H9 (cell line): ENCODE data around the gene ISG15. TPM values are rescaled to one million over a fixed set of nuclear protein-coding genes. Genes with fewer than 3 reads are reported as not detected.

Source experiments
- DNase-seq: peaks from one replicate; pipeline ENCODE4 v3.0.0-alpha.2; 2017
- H2AFZ ChIP-seq: one replicate; pipeline ENCODE4 v1.6.1; 2013; ENCODE audit warnings: mild to moderate bottlenecking, low read length, control low read depth, moderate library complexity
- H2AK5ac ChIP-seq: 2 replicates; pipeline ENCODE4 v1.6.1; 2013; ENCODE audit warnings: low read length, control low read depth, mixed read lengths; ENCODE audit not compliant: insufficient read length
- H2BK120ac ChIP-seq: one replicate; pipeline ENCODE4 v1.6.1; 2013; ENCODE audit warnings: low read depth, mild to moderate bottlenecking, low read length, control low read depth, inconsistent platforms; ENCODE audit not compliant: poor library complexity, severe bottlenecking
- H2BK12ac ChIP-seq: 2 replicates; pipeline ENCODE4 v1.6.1; 2013; ENCODE audit warnings: low read length, control low read depth, mixed read lengths, low read depth; ENCODE audit not compliant: insufficient read length
- H2BK15ac ChIP-seq: 2 replicates; pipeline ENCODE4 v1.6.1; 2013; ENCODE audit warnings: low read depth, low read length, control low read depth
- H2BK20ac ChIP-seq: one replicate; pipeline ENCODE4 v1.6.1; 2013; ENCODE audit warnings: low read depth, mild to moderate bottlenecking, low read length, control low read depth, inconsistent platforms; ENCODE audit not compliant: poor library complexity, severe bottlenecking
- H2BK5ac ChIP-seq: 2 replicates; pipeline ENCODE4 v1.6.1; 2013; ENCODE audit warnings: low read length, control low read depth, mixed read lengths; ENCODE audit not compliant: insufficient read length
- H3K14ac ChIP-seq: 2 replicates; pipeline ENCODE4 v1.6.1; 2013; ENCODE audit warnings: low read length, control low read depth; ENCODE audit not compliant: insufficient read depth
- H3K18ac ChIP-seq: 2 replicates; pipeline ENCODE4 v1.6.1; 2013; ENCODE audit warnings: low read depth, mild to moderate bottlenecking, mixed read lengths, low read length, control low read depth; ENCODE audit not compliant: insufficient read length
- H3K23ac ChIP-seq: 2 replicates; pipeline ENCODE4 v1.6.1; 2013; ENCODE audit warnings: low read length, control low read depth, mixed read lengths, low read depth; ENCODE audit not compliant: insufficient read length
- H3K23me2 ChIP-seq: 2 replicates; pipeline ENCODE4 v1.6.1; 2013; ENCODE audit warnings: low read depth, mild to moderate bottlenecking, mixed read lengths, low read length, control low read depth; ENCODE audit not compliant: insufficient read length, poor library complexity, severe bottlenecking
- H3K27ac ChIP-seq: 2 replicates; pipeline ENCODE4 v1.5.1; 2013; ENCODE audit warnings: low read length, control low read depth, mixed read lengths, low read depth; ENCODE audit not compliant: insufficient read length
- H3K27me3 ChIP-seq: 2 replicates; pipeline ENCODE4 v1.6.1; 2013; ENCODE audit warnings: low read length, control low read depth, inconsistent platforms; ENCODE audit not compliant: insufficient read depth
- H3K4ac ChIP-seq: 2 replicates; pipeline ENCODE4 v1.6.1; 2013; ENCODE audit warnings: low read depth, mild to moderate bottlenecking, control low read depth, inconsistent platforms, low read length, moderate library complexity
- H3K4me1 ChIP-seq: 2 replicates; pipeline ENCODE4 v1.6.1; 2013; ENCODE audit warnings: low read length, control low read depth, inconsistent platforms; ENCODE audit not compliant: insufficient read depth
- H3K4me2 ChIP-seq: 2 replicates; pipeline ENCODE4 v1.6.1; 2013; ENCODE audit warnings: low read length, control low read depth, mixed read lengths; ENCODE audit not compliant: insufficient read length, insufficient read depth
- H3K56ac ChIP-seq: 2 replicates; pipeline ENCODE4 v1.6.1; 2013; ENCODE audit warnings: low read depth, mild to moderate bottlenecking, mixed read lengths, low read length, control low read depth; ENCODE audit not compliant: insufficient read length
- H3K79me1 ChIP-seq: 2 replicates; pipeline ENCODE4 v1.6.1; 2013; ENCODE audit warnings: low read depth, mild to moderate bottlenecking, moderate library complexity, low read length, control low read depth, inconsistent platforms; ENCODE audit not compliant: insufficient read depth, poor library complexity, severe bottlenecking
- H3K79me2 ChIP-seq: 2 replicates; pipeline ENCODE4 v1.6.1; 2013; ENCODE audit warnings: low read length, control low read depth, inconsistent platforms; ENCODE audit not compliant: insufficient read depth
- H3K9ac ChIP-seq: 2 replicates; pipeline ENCODE4 v1.6.1; 2013; ENCODE audit warnings: low read length, control low read depth, mixed read lengths; ENCODE audit not compliant: insufficient read length; ENCODE audit errors: extremely low read depth
- H3K9me3 ChIP-seq: one replicate; pipeline ENCODE4 v1.6.1; 2013; ENCODE audit warnings: low read depth, low read length, inconsistent platforms; ENCODE audit not compliant: control insufficient read depth
- H3T11ph ChIP-seq: one replicate; pipeline ENCODE4 v1.6.1; 2013; ENCODE audit warnings: mild to moderate bottlenecking, low read length, control low read depth, inconsistent platforms
- H4K20me1 ChIP-seq: one replicate; pipeline ENCODE4 v1.6.1; 2013; ENCODE audit not compliant: control insufficient read depth, insufficient read length, insufficient read depth
- H4K5ac ChIP-seq: 2 replicates; pipeline ENCODE4 v1.6.1; 2013; ENCODE audit warnings: low read depth, mild to moderate bottlenecking, mixed read lengths, low read length, control low read depth; ENCODE audit not compliant: insufficient read length
- H4K8ac ChIP-seq: replicated peaks from 2 replicates; pipeline ENCODE4 v1.6.1; 2013; ENCODE audit warnings: low read length, control low read depth, mixed read lengths, low read depth; ENCODE audit not compliant: insufficient read length
- H4K91ac ChIP-seq: 2 replicates; pipeline ENCODE4 v1.6.1; 2013; ENCODE audit warnings: low read depth, mild to moderate bottlenecking, moderate library complexity, mixed read lengths, low read length, control low read depth; ENCODE audit not compliant: insufficient read length
- H3K27ac Mint-ChIP-seq, 3 experiments: 2 replicates in 2 of 3; 3 replicates in 1 of 3; pipeline ENCODE4 v1.8.0; 2020 to 2021; ENCODE audit warnings: mixed read lengths in 3 of 3, mild to moderate bottlenecking in 1 of 3, moderate library complexity in 1 of 3
- H3K27me3 Mint-ChIP-seq: 2 replicates; pipeline ENCODE4 v1.8.0; 2021; ENCODE audit warnings: low read depth, mild to moderate bottlenecking, moderate library complexity, mixed read lengths
- H3K36me3 Mint-ChIP-seq, 3 experiments: 2 replicates in 2 of 3; 3 replicates in 1 of 3; pipeline ENCODE4 v1.8.0; 2020 to 2021; ENCODE audit warnings: low read depth in 3 of 3, mixed read lengths in 3 of 3; ENCODE audit not compliant: insufficient read depth in 1 of 3
- H3K4me1 Mint-ChIP-seq, 2 experiments: 2 replicates each; pipeline ENCODE4 v1.8.0; 2020; ENCODE audit warnings: mixed read lengths in 2 of 2
- H3K4me3 Mint-ChIP-seq, 2 experiments: 2 replicates in 1 of 2; 3 replicates in 1 of 2; pipeline ENCODE4 v1.8.0; 2020 to 2021; ENCODE audit warnings: mild to moderate bottlenecking in 2 of 2, mixed read lengths in 2 of 2, moderate library complexity in 1 of 2
- H3K9me3 Mint-ChIP-seq, 2 experiments: 2 replicates in 1 of 2; 3 replicates in 1 of 2; pipeline ENCODE4 v1.8.0; 2020; ENCODE audit warnings: mild to moderate bottlenecking in 2 of 2, mixed read lengths in 2 of 2, moderate library complexity in 1 of 2
- WGBS: extraction: QIAGEN DNeasy Blood & Tissue Kit; methylation state at CpG from one replicate; pipeline ENCODE4 v1.1.7; 2013; ENCODE audit warnings: missing lambda C conversion rate, low lambda C conversion rate, mixed read lengths; ENCODE audit not compliant: insufficient read length; ENCODE audit errors: extremely low coverage; 5-methylcytosine and 5-hydroxymethylcytosine counted together
- total RNA-seq: library from RNA; stranded (reverse); gene quantifications from 2 replicates; pipeline ENCODE4 v1.2.1, GENCODE V29; 2021
- TF ChIP-seq, protein P1 (sequence below): fragments of 200-600 bp; sonication (generic); conservative IDR thresholded peaks from 3 replicates; pipeline ENCODE4 v1.8.0; 2021; ENCODE audit warnings: antibody characterized with exemption, mild to moderate bottlenecking

Gene ISG15
- total RNA-seq, 1 experiment from 2014 or later, result 39.7 TPM

DNA sequence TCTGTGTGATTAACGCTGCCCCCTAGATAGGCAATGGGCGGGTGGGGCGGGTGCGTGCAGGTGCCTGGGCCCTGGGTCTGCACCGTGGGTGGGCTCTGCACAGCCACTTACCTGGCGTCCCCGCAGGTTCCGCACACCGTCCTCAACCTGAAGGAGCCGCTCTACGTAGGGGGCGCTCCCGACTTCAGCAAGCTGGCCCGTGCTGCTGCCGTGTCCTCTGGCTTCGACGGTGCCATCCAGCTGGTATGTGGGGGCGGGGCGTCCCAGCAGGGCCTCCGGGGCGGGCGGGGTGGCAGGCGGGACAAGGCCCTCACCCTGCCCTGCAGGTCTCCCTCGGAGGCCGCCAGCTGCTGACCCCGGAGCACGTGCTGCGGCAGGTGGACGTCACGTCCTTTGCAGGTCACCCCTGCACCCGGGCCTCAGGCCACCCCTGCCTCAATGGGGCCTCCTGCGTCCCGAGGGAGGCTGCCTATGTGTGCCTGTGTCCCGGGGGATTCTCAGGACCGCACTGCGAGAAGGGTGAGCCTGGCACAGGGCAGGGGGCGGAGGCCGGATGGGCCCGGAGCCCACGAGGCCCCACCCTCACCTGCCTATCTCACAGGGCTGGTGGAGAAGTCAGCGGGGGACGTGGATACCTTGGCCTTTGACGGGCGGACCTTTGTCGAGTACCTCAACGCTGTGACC is 38.0 kb downstream of the ISG15 start:
- Histone ChIP-seq H3K9ac (no peak overlapping the region), H2AFZ (no peak overlapping the region), H2BK15ac (no peak overlapping the region), H4K5ac (no peak overlapping the region), H3K4ac (no peak overlapping the region), H3K9me3 (no peaks in the 10 kb centered on the region), H3K79me2 (no peaks in the 10 kb centered on the region; the same call in 1 of the 2 replicates), H4K8ac (no peak overlapping the region), H3K18ac (no peak overlapping the region), H4K20me1 (no peaks in the 10 kb centered on the region), H2BK120ac (no peak overlapping the region), H3K23ac (no peak overlapping the region), H3K79me1 (no peaks in the 10 kb centered on the region), H2BK5ac (no peak overlapping the region), H3K4me2 (no peak overlapping the region), H3K27ac (no peak overlapping the region), H4K91ac (no peak overlapping the region), H3K56ac (no peak overlapping the region), H3K23me2 (no peaks in the 10 kb centered on the region), H2AK5ac (no peak overlapping the region), H3K4me1 (no peaks in the 10 kb centered on the region), H3K27me3 (no peaks in the 10 kb centered on the region; the same call in 1 of the 2 replicates), H2BK12ac (no peak overlapping the region), H3T11ph (no peak overlapping the region), H3K14ac (no peak overlapping the region), H2BK20ac (no peak overlapping the region)
- Mint-ChIP-seq H3K27ac (peak overlapping the region in 1 of 3 experiments; percentile 85; a peak in 1 of 7 replicates), H3K4me1 (no peaks in the 10 kb centered on the region; a peak in 1 of 4 replicates), H3K27me3 (peaks cover 3% of the 10 kb centered on the region), H3K4me3 (no peak overlapping the region), H3K9me3 (no peaks in the 10 kb centered on the region), H3K36me3 (peaks cover 13 to 51% (median 46%) of the 10 kb centered on the region in 3 experiments)
- TF ChIP-seq, protein P1, sequence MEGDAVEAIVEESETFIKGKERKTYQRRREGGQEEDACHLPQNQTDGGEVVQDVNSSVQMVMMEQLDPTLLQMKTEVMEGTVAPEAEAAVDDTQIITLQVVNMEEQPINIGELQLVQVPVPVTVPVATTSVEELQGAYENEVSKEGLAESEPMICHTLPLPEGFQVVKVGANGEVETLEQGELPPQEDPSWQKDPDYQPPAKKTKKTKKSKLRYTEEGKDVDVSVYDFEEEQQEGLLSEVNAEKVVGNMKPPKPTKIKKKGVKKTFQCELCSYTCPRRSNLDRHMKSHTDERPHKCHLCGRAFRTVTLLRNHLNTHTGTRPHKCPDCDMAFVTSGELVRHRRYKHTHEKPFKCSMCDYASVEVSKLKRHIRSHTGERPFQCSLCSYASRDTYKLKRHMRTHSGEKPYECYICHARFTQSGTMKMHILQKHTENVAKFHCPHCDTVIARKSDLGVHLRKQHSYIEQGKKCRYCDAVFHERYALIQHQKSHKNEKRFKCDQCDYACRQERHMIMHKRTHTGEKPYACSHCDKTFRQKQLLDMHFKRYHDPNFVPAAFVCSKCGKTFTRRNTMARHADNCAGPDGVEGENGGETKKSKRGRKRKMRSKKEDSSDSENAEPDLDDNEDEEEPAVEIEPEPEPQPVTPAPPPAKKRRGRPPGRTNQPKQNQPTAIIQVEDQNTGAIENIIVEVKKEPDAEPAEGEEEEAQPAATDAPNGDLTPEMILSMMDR, result 0 out of 3 replicates have a peak, but pooled peaks have one; percentile 22
- peak; percentile 62 for DNase-seq
- WGBS, result no CpG with 5 or more reads among the region's 46 CpGs
